Neural progenitor cell (in vitro differentiated cells): ENCODE results near the gene HTR7.

Experiments
- CTCF ChIP-seq: fragments of 200-600 bp; sonication (generic); IDR thresholded peaks from 2 replicates; pipeline ENCODE4 v1.5.1; 2017; ENCODE audit warnings: antibody characterized with exemption, mild to moderate bottlenecking
- EZH2 ChIP-seq: fragments of 200-600 bp; sonication (generic); IDR thresholded peaks from 2 replicates; pipeline ENCODE4 v1.6.1; 2017; ENCODE audit warnings: antibody characterized with exemption, mild to moderate bottlenecking, moderate library complexity
- EZH2phosphoT487 ChIP-seq: fragments of 200-600 bp; sonication (generic); IDR thresholded peaks from 2 replicates; pipeline ENCODE4 v1.6.1; 2017; ENCODE audit warnings: antibody characterized with exemption

- TF ChIP-seq CTCF (no peak), EZH2 (no peak), EZH2phosphoT487 (no peak)
Measured at GRCh38 chr10:90847436-90847835, 10.4 kb downstream of the HTR7 start.
